Osteoblast (primary cell): ENCODE measurements around the gene KIF2B. TPM values are rescaled to one million over a fixed set of nuclear protein-coding genes. Genes with fewer than 3 reads are reported as not detected.

Experiments used
- DNase-seq: peaks from one replicate; pipeline ENCODE4 v3.0.0; 2011; ENCODE audit warnings: low spot score, mixed read lengths; ENCODE audit not compliant: insufficient read length; ENCODE audit errors: missing footprints
- H2AFZ ChIP-seq: 2 replicates; pipeline ENCODE4 v1.6.0; 2011; ENCODE audit warnings: mild to moderate bottlenecking, low read length
- H3K27ac ChIP-seq: 2 replicates; pipeline ENCODE4 v1.5.1; 2011; ENCODE audit warnings: mild to moderate bottlenecking, low read depth, low read length, moderate library complexity
- H3K27me3 ChIP-seq: 2 replicates; pipeline ENCODE4 v1.6.0; 2012; ENCODE audit warnings: mild to moderate bottlenecking, control low read depth, inconsistent platforms, low read length, moderate library complexity; ENCODE audit not compliant: insufficient read depth
- H3K36me3 ChIP-seq: 2 replicates; pipeline ENCODE4 v1.5.1; 2011; ENCODE audit warnings: mild to moderate bottlenecking, low read length, control low read depth, moderate library complexity; ENCODE audit not compliant: insufficient read depth
- H3K4me1 ChIP-seq: 2 replicates; pipeline ENCODE4 v1.5.1; 2011; ENCODE audit warnings: mild to moderate bottlenecking, low read length, control low read depth, moderate library complexity; ENCODE audit not compliant: insufficient read depth
- H3K4me2 ChIP-seq: 2 replicates; pipeline ENCODE4 v1.6.0; 2011; ENCODE audit warnings: mild to moderate bottlenecking, low read length; ENCODE audit not compliant: insufficient read depth
- H3K4me3 ChIP-seq: fragments of 200-600 bp; sonication (generic); 3 replicates; pipeline ENCODE4 v1.5.1; 2012; ENCODE audit warnings: mild to moderate bottlenecking, low read length, inconsistent platforms; ENCODE audit not compliant: insufficient read depth
- H3K79me2 ChIP-seq: 2 replicates; pipeline ENCODE4 v1.6.0; 2012; ENCODE audit warnings: mild to moderate bottlenecking, low read length, control low read depth, inconsistent platforms; ENCODE audit not compliant: insufficient read depth
- H3K9me3 ChIP-seq: 2 replicates; pipeline ENCODE4 v1.5.1; 2011; ENCODE audit warnings: low read depth, low read length, control low read depth
- H4K20me1 ChIP-seq: 2 replicates; pipeline ENCODE4 v1.6.0; 2012; ENCODE audit warnings: mild to moderate bottlenecking, low read length, control low read depth; ENCODE audit not compliant: insufficient read depth
- total RNA-seq: library from RNA; depleted of rRNA; stranded (reverse); fragments of >200 nt; gene quantifications from 2 replicates; pipeline ENCODE4 v1.2.3, GENCODE V29; 2012
- TF ChIP-seq, protein P1 (sequence below): IDR thresholded peaks from 2 replicates; pipeline ENCODE4 v1.5.1; 2011; ENCODE audit warnings: mild to moderate bottlenecking, low read depth, low read length, moderate library complexity; ENCODE audit errors: extremely low read depth

KIF2B gene
- total RNA-seq, 1 donor: not detected

DNA sequence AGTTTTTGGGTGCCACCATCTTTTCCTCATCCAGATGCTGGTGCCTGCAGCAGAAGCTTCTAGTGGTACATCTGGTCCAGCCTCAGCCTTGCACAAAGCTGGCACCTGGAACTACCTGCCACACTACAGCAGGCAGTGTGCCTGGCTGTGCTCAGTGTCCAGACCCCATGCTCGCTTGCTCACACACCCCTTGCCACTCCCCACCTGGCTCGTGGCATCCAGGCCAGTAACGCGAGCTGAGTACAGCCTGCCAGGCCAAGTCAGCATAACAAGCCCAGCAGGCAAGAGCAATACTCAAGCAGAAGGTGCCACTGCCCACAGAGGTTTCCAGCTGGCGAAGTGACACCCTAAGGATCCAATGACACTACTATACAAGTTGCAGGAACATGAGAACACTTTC lies 29.7 kb upstream of the KIF2B start:
- DNase-seq: no peak
- Histone ChIP-seq H3K27ac (no peak overlapping the region), H3K4me3 (no peak overlapping the region), H3K4me2 (no peak overlapping the region), H3K36me3 (no peaks in the 10 kb centered on the region), H2AFZ (no peak overlapping the region), H3K4me1 (no peaks in the 10 kb centered on the region), H3K27me3 (no peaks in the 10 kb centered on the region), H3K79me2 (no peaks in the 10 kb centered on the region), H3K9me3 (no peaks in the 10 kb centered on the region), H4K20me1 (no peaks in the 10 kb centered on the region)
- TF ChIP-seq, protein P1, sequence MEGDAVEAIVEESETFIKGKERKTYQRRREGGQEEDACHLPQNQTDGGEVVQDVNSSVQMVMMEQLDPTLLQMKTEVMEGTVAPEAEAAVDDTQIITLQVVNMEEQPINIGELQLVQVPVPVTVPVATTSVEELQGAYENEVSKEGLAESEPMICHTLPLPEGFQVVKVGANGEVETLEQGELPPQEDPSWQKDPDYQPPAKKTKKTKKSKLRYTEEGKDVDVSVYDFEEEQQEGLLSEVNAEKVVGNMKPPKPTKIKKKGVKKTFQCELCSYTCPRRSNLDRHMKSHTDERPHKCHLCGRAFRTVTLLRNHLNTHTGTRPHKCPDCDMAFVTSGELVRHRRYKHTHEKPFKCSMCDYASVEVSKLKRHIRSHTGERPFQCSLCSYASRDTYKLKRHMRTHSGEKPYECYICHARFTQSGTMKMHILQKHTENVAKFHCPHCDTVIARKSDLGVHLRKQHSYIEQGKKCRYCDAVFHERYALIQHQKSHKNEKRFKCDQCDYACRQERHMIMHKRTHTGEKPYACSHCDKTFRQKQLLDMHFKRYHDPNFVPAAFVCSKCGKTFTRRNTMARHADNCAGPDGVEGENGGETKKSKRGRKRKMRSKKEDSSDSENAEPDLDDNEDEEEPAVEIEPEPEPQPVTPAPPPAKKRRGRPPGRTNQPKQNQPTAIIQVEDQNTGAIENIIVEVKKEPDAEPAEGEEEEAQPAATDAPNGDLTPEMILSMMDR: no peak

DNA sequence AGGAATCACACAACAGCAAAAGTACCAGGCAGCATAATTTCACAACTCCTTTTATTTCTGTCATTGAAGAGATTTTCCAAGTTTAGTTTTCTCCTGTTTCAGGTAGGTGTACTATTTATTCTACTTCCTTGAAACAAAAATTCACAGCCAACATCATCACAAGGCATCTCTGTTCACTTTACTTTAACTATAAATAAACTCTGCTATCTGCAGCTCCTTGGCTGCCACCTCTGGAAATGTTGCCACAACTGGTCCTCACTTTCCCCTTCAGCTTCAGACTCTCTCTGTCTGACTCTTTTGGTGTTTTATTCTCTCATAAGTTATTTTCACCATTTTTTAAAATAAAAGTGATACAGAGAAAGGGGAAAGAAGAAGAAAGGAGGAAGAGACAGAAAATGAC lies 27.9 kb upstream of the KIF2B start:
- H3K9me3 ChIP-seq: no peaks in the 10 kb centered on the region
- H3K27ac ChIP-seq: no peak overlapping the region
- H3K79me2 ChIP-seq: no peaks in the 10 kb centered on the region
- TF ChIP-seq, protein P1: no peak
- H4K20me1 ChIP-seq: no peaks in the 10 kb centered on the region
- no peak overlapping the region for H2AFZ ChIP-seq
- no peak overlapping the region for H3K4me2 ChIP-seq
- H3K36me3 ChIP-seq: no peaks in the 10 kb centered on the region
- no peaks in the 10 kb centered on the region for H3K27me3 ChIP-seq
- DNase-seq: no peak
- no peaks in the 10 kb centered on the region for H3K4me1 ChIP-seq
- H3K4me3 ChIP-seq: no peak overlapping the region

DNA sequence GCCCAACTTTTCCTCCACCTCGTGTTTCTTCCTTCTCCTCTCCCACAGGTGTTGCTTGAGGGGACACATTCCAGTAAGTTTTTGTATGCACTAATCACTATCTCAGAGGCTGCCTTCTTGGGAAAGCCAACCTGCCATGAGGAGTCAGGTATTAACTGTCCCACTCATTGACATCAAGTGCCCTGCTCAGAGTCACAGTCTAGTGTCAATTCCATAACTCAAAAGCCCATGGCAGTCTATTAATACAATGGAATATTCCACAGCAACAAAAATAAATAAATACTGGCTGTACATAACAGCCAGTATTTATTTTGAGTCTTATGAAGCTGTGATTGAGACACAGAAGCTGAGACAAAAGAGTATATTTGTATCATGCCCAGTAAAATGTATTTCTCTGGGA lies 26.1 kb upstream of the KIF2B start:
- DNase-seq: no peak
- H3K4me1 ChIP-seq: no peaks in the 10 kb centered on the region
- no peak overlapping the region for H3K4me3 ChIP-seq
- H2AFZ ChIP-seq: no peak overlapping the region
- H3K9me3 ChIP-seq: no peaks in the 10 kb centered on the region
- H3K36me3 ChIP-seq: no peaks in the 10 kb centered on the region
- no peaks in the 10 kb centered on the region for H4K20me1 ChIP-seq
- TF ChIP-seq, protein P1: no peak
- H3K27me3 ChIP-seq: no peaks in the 10 kb centered on the region
- H3K79me2 ChIP-seq: no peaks in the 10 kb centered on the region
- no peak overlapping the region for H3K4me2 ChIP-seq
- no peak overlapping the region for H3K27ac ChIP-seq

DNA sequence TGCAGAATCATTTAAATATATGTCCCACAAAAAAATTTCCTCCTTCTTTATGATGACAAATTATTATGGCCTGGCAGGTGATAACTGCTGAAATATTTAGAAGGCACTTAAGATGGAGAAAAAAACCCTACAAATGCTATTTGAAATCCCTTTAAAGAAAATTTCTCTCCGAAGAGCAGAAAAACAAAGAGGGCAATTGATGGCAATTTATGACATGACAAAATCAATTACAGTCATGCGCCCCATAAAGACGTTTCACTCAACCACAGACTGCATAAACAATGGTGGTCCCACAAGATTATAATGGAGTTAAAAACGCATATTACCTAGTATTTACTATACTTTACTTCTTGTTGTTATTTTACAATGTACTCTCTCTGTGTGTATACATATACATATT lies 25.2 kb upstream of the KIF2B start:
- no peaks in the 10 kb centered on the region for H3K4me1 ChIP-seq
- H3K4me2 ChIP-seq: no peak overlapping the region
- DNase-seq: no peak
- no peaks in the 10 kb centered on the region for H3K79me2 ChIP-seq
- no peaks in the 10 kb centered on the region for H3K9me3 ChIP-seq
- TF ChIP-seq, protein P1: no peak
- no peaks in the 10 kb centered on the region for H3K36me3 ChIP-seq
- no peak overlapping the region for H3K4me3 ChIP-seq
- H4K20me1 ChIP-seq: no peaks in the 10 kb centered on the region
- H3K27me3 ChIP-seq: no peaks in the 10 kb centered on the region
- no peak overlapping the region for H2AFZ ChIP-seq
- no peak overlapping the region for H3K27ac ChIP-seq
